ENCODE measurements around the gene KIAA0753. TPM values are rescaled to one million over a fixed set of nuclear protein-coding genes. Genes with fewer than 3 reads are reported as not detected.

Gene KIAA0753
- total and polyA plus RNA-seq, 2 of the 8 experiments (the other 6 are each of a cell fraction or from before 2014, with no cell fraction given): 5.0 to 27.1 TPM

- TF ChIP-seq CHD7 (IDR thresholded peaks at IDR 0.05; ENCODE audit: insufficient replicate concordance, low read length): no peak
- no peak for TF ChIP-seq KDM1A (IDR thresholded peaks at IDR 0.05; ENCODE audit: borderline replicate concordance, low read length)
Observed at GRCh38 chr17:6587310-6587709, 53.2 kb downstream of the KIAA0753 start (continued).
